GM21360 (cell line): ENCODE measurements around the gene TRIM36.

Experiments used
- ATAC-seq: cut with Tn5 transposase; IDR thresholded peaks from one replicate; pipeline ENCODE4 v1.9.1; 2021; ENCODE audit warnings: mild to moderate bottlenecking, moderate library complexity; ENCODE audit not compliant: unreplicated experiment

Gene TRIM36

DNA sequence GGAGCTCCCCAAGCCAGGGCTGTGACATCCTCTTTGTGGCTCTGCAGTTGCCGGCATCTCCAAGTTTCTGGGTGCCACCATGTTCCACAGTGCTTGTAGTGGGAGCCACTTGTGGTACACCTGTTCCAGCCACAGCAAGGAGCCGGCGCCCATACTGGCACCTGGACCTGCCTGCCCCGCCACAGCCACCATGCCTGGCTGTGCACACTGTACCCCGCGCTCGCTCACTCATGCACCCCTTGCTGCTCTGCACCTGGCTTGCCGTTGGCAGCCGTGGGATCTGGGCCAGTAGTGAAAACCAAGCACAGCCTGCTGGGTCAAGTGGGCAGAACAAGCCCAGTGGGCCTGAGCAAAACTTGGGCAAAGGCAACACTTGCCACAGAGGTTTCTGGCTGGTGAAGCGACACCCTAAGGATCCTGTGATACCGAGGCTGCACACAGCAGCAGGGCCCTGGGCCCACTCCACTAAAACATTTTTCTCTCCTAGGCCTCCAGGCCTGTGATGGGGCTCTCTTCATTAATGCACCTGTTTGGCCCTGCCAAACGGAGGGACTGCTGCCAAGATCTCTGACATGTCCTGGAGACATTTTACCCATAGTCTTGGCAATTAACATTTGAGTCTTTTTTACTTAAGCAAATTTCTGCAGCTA, 2.8 kb downstream of the TRIM36 start:
- no peak for ATAC-seq

DNA sequence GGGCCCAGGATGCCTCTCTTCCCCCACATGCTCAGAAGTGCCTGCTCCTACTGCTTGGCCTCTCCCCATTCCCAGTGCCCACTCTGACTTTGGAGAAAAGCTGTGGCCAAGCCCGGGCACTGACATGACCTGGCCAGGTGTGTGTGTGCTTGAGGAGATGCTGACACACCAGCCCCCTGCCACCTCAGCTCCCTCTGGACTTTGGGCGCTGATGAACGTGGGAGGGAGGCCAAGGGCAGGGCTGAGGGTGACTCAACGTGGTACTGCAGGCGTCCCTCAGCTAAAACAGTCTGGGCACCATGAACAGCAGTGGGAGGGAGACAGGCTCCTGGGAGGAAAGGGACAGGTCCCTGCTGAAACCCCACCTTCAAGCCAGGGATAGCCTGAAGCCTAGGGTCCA, 3.9 kb downstream of the TRIM36 start:
- ATAC-seq = no peak

DNA sequence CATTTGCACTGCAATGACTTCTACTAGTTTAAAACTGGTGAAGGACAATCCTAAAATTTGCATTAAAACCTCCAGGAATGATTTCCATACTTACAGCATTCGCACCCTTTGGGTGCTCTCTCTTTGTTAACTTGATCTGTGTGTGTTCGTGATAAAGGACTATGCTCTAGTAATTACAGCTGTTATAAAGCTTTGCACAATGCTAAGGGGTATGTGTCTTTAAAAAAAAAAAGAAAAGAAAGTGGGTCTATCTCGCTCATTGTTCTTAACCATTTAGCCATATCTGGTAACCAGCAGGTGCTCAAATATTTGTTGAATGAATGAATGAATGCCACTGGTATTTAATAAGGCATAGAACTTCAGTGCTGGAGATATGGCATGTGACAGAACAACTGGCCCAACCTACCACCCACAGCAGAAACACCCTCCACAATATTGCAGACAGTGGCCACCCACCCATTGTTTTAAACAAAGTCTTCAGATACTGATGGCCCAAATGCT, 8.7 kb downstream of the TRIM36 start:
- no peak for ATAC-seq

DNA sequence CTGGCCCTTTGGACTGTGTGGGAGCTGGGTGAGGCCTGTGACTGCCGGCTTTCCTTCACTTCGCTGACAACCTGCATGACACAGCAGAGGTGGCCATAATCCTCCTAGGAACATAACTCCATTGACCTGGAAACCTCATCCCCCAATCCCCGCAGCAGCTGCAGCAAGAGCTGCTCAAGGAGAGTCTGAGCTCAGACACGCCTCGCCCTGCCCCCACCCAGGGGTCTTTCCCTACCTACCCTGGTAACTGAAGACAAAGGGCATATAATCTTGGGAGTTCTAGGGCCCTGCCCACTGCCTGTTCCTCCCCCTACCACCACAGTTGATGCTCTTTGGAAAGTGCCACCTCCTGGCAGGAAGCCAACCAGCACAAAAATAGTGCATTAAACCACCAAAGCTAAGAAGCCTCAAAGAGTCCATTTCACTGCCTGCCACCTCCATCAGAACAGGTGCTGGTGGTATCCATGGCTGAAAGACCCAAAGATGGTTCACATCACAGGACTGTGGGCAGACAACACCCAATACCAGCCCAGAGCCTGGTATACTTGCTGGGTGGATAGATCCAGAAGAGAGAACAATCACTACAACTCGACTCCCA, 18.4 kb downstream of the TRIM36 start:
- ATAC-seq = no peak

DNA sequence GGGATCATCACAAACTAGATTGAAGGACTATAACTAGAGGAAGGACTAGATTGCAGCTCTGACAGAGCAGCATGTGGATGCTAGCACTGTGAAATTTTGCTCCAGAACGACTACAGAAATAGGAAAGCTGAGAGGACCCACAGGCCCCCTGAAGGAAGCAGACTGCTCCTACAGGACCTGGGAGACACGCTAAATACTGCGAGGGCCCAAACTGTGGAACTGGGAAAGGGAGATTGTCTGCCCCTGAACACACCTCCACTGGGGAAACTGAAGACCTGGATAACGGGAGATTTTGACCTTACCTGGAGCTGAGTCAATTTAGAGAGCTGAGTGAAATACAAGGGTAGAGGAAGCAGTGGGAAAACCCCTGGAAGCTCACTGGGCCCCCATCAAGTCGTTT, 19.2 kb downstream of the TRIM36 start:
- no peak for ATAC-seq

DNA sequence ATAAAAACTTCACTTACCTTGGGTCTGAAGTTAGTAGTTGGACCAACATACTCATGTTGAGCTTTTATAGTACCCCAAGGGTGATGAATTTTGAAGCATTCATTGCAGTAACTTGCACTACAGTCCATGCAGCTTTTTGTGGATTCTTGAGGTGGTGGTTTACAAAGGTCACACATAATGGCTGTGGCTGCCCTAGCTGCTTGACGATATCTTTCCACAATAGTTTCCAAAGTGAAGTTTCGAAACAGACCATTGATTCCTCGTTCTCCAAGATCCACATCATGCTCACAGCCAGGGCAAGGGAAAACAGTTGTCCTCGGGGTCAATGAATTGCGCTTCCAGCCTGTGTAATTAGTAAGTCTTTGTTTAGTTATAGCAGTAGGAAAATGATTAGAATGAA, 22.7 kb downstream of the TRIM36 start:
- ATAC-seq = no peak

DNA sequence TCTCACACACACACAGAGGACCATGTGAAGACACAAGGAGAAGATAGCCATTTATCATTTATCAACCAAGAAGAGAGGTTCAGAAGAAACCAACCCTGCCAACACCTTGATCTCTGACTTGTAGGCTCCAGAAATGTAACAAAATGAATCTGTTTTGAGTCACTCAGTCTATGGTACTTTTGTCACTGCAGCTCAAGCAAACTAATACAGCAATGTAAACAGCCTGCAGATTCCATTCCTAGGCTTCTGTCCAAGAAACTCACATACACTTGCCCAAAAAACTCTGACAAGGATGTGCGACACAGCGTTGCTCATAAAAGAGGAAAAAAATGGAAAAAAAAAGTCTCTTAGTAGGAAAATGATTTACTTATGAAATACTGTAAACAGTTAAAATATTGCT, 33.4 kb downstream of the TRIM36 start:
- no peak for ATAC-seq

DNA sequence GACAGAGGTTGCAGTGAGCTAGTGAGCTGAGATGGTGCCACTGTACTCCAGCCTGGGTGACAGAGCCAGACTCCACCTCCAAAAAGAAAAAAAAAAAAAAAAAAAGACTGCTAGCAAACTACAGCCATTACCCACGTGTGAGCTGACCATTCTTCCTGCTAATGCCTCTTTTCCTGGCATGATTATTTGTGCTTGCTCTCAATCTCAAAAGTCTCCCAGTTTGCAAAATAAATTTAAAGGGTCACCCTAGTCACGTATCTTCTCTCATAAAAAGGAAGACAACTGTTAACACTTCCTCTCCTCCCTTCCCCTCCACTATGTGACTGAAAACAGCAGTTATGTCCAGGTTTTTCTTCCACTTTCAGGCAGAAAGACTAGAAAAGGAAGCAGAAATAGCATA, 37.2 kb downstream of the TRIM36 start:
- no peak for ATAC-seq

DNA sequence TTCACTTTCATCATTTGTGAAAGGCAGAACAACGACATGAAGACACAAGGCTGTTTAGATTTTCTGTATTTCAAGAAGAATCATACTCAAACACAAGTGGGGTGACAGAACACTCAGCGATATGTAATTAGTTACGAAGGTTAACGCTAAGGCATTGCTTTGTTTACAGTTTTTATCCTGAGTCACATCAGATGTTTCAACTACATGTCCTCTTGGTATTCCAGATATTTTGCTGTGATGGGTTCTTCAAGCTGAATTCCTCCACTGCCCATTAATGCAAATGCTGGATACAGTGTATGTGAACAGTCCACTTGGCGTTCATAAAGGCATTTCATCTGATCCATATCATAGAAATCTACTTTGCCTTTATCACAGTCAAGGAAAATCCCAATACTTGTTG, 43.4 kb downstream of the TRIM36 start:
- no peak for ATAC-seq

DNA sequence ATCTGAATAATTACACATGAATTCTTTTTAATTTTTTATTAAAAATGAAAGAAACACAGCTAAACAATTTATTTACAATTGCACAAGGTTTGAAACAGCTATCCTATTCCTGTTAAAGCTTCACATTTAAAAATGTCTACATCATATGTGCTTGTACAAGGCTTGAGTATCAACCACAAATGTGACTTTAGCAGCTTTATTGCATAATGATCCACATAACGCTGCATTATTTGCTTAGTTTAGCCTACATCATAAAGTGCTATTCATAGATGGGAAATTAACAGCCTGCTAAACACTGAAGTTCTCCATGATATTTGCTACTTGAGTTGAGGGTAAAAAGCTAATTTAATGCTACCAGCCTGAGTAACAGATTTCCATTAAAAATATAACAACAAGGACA, 45.0 kb downstream of the TRIM36 start:
- ATAC-seq = no peak

DNA sequence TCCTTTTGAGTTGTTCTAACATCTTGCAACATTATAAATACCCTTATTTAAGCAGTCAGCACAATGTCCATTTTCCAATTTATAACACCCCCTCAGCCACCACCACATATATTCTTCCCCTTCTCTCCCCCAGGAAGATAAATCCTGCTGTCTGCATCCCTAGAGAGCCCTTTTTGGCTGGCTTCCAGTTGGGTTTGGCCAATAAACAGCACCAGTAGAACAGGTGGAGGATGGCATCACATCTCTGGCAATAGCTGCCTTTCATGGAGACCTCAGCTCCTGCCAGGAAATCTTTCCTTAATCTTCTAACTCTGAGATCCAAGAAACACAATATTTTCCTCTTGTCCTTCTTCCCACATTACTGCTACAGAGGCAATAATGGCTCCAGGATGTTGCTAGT, 53.7 kb downstream of the TRIM36 start:
- no peak for ATAC-seq

DNA sequence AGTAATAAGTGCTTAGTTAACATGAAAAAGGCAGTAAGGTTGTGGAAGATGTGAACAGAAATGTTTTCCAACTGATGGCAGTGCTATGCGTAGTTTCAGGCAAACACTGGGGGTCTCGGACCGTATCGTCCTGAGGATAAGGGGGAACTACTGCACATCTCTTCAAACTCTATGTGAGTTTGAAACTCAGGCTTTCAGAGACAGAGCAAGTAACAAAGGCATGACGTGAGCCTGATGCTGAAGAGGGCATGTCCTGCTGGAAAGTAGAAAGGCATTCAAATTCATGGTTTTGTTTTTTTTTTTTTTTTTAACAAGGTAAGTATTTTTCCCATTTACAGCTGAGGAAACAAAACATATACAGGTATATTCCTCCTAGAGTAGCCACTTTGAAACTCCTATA, 59.9 kb downstream of the TRIM36 start:
- ATAC-seq = no peak

DNA sequence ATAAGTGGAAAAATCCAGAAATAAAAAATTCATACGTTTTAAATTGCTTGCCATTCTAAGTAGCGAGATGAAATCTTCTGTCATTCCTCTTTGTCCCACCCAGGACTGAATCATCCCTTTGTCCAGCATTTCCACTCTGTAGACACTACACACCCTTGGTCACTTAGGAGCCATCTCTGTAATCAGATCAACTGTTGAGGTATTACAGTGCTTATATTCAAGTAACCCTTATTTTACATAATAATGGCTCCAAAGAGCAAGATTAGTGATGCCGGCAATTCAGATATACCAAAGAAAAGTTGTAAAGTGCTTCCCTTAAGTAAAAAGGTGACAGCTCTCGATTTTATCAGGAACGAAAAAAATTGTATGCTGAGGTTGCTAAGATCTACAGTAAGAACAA, 60.4 kb downstream of the TRIM36 start:
- no peak for ATAC-seq

DNA sequence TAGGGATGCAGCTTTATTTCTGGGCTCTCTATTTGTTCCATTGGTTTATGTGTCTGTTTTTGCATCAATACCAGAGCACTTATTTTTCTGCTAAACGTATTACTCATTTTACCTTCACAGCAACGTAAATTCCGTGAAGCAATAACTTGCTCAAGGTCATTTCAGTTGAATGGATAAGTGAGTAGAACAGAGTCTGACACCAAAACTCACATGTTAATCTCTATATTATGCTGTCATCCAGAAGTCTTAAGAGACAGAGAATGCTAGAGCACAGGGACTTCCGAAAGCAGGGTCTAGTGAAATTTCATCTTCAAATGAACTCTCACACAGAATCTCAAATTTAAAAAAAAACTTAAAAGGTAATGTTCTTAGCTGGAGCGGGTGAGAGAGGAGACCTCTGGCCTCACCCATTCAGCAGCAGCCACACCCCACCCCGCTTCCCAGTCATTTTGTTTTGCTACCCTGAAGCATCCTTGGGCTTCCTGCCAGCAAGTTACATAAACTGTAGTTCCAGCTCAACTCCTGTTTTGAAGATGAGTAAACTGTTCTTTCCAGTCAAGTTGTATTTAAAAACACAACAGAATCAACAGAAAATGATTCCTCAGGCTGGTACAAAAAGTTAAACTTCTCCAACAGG, 69.3 kb downstream of the TRIM36 start:
- no peak for ATAC-seq

DNA sequence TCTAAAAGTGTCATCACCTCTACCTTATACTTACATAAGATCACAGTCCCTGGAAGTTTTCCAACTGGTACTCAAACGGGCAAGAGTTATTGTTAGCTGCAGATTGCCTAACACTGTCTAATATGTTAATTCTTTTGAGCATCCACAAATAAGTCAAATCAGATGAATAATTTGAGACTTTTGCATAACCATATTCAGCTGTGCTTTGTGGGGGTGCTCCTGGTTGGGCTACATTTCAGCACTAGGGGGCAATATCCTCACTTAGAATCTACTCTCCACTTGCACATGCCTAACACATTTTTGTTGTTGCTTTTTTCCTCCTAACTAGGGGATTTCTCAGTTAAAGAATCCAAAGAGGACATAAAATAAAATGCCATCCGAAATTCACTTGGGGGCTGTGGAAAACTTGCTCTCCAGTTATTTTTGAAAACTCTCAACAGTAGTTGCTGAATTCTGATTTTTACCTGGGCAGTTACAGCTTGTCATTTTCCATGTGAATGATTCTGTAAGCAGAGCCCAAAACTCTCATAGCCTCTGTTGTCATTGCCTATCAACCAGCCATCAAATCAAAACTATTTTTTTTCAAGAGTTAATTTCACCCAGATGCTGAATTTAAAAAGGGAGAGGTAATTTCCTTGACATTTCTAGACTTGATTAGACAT, 71.5 kb downstream of the TRIM36 start:
- ATAC-seq = peak; percentile 89

DNA sequence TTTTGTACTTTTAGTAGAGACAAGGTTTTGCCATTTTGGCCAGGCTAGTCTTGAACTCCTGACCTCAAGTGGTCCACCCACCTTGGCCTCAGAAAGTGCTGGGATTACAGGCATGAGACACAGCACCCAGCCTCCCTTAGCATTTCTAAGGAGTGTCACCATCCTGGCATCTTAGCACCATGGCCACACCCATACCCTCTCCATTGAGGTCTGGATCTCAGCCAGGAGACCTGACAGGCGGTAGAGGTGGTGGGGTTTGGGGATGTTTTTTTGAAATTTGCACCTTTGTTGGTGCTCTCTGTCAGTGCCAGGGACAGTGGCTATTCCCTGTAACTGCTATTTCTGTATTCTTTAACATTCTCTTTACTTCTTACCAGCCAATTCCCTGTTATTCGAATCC, 72.5 kb downstream of the TRIM36 start:
- ATAC-seq = no peak

DNA sequence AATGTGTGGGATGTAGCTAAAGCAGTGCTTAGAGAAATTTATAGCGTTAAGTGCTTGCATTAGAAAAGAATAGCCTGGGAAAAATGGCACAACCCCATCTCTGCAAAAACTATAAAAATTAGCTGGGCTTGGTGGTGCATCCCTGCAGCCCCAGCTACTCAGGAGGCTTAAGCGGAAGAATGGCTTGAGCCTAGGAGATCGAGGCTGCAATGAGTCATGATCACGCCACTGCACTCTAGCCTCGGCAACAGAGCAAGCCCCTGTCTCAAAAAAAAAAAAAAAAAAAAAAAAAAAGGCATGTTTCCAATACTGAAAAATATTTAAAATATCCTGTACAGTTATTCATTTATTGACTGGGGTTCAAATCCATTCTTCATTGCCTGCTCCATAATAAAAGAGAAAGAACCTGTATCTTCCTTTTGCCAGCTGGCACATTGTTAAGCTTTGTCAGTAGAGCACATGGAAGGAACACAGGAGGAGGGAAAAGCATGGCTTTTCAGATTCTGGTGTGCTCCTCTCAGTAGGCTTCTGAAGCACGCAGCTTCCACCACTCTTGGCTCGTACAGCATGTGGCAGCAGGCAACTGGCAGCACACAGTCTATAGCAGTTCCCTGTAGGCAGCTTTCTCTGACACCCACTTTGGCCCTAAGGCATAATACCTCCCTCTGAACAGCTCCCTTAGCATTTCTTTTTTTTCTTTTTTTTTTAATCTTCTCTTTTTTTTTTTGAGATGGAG, 73.5 kb downstream of the TRIM36 start:
- no peak for ATAC-seq

DNA sequence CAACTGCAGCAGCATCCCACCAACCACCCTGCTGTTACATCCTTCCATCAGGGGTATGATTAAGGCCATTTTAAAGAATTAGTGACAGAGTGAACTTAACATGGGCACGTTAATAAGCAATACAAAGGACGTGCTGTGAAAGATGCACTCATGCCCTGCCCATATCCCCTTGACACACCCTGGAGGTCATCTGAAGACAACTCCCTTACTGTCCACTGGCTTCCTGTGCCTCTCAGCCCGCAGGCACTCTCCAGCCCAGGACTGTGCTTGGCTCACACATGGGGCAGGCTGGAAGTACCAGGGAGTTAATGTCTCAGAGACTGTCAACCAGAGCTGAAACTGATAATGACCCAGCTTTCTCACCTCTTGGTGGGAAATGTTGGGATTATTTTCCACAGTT, 81.8 kb downstream of the TRIM36 start:
- ATAC-seq = no peak

DNA sequence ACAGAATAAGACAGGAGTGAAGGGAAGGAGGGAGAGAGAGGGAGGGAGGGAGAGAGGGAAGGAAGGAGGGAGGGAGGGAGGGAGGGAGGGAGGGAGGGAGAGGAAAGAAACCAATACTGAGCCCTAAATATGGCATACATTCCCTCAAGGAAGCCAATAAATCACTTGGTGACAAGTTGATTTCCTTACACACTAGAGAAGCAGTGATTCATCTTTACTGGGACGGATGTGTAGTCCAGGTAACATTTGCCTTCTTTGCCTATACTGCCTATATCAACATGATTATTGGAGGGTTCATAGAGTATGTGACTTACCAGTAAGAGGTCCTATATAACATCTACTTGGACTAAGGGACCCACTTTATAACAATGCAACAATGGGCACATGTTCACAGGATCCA, 83.2 kb downstream of the TRIM36 start:
- ATAC-seq = no peak

DNA sequence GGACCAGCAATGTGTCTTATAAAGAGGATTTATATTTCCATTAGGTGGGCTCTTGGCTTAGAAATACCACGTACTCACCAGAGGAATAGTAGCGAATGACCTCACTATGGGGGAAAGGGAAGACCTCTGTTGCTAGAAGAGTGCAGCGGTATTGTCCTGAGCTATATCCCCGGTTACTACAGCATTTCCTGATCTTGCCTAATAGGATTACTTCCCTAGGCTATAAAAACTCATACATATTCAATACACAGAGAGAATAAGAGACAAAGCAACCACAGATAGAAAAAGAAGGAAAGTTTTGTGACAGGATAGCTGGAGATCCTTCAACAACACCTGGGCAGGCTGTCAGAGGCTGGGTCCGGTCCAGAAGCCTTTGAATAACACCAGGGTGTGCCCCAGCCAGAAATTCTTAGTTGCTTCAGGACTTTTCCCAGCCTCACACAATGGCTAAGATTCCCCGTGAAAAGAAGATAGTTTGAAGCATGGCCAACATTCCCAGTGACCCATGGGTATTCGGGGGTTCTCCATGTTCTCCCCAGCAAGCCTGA, 85.4 kb downstream of the TRIM36 start:
- ATAC-seq = no peak
